HEK293 (cell line): ENCODE measurements around the gene MYH13.

Experiments used
- CTCF ChIA-PET: fragments of 350-600 bp; formaldehyde crosslinking; extraction: SDS; loops from one replicate; lab custom pipeline; 2021; ENCODE audit warnings: antibody characterized with exemption; lab: Yijun Ruan, JAX
- POLR2A ChIA-PET: fragments of 300-600 bp; formaldehyde crosslinking; extraction: SDS; loops from one replicate; lab custom pipeline; 2020; ENCODE audit warnings: antibody characterized with exemption, inconsistent platforms; lab: Yijun Ruan, JAX
- H3K27ac ChIP-seq: fragments of 200-500 bp; sonication (Bioruptor generic); 2 replicates; pipeline ENCODE4 v1.5.1; 2014; ENCODE audit warnings: low read depth, low read length, control low read depth, inconsistent platforms; ENCODE audit errors: extremely low read depth
- H3K36me3 ChIP-seq, 2 experiments: fragments of 200-500 bp in 1 of 2; sonication (Bioruptor generic) in 1 of 2; 1 replicate in 1 of 2; 2 replicates in 1 of 2; pipeline ENCODE4 v1.5.1; 2014 to 2017; ENCODE audit warnings: inconsistent platforms in 2 of 2, low read length in 2 of 2; ENCODE audit not compliant: control insufficient read depth in 2 of 2, insufficient read depth in 1 of 2
- H3K4me1 ChIP-seq: fragments of 200-500 bp; sonication (Bioruptor generic); 2 replicates; pipeline ENCODE4 v1.5.1; 2014; ENCODE audit warnings: mild to moderate bottlenecking, low read length, inconsistent platforms; ENCODE audit not compliant: control insufficient read depth, insufficient read depth
- H3K4me3 ChIP-seq: 2 replicates; pipeline ENCODE4 v1.5.1; 2011; ENCODE audit warnings: low read depth, mild to moderate bottlenecking, control low read depth, low read length, moderate library complexity
- H3K9me3 ChIP-seq: fragments of 200-500 bp; sonication (Bioruptor generic); 2 replicates; pipeline ENCODE4 v1.5.1; 2014; ENCODE audit warnings: low read depth, low read length, inconsistent platforms; ENCODE audit not compliant: control insufficient read depth, insufficient read depth
- CTCF ChIP-seq: fragments of 450-650 bp; formaldehyde crosslinking; IDR thresholded peaks from 2 replicates; pipeline ENCODE4 v1.5.1; 2016; ENCODE audit warnings: missing biosample characterization, missing genetic modification characterization
- KLF7 ChIP-seq: fragments of 450-650 bp; formaldehyde crosslinking; IDR thresholded peaks from 2 replicates; pipeline ENCODE4 v1.5.1; 2016; ENCODE audit warnings: missing biosample characterization, missing genetic modification characterization, borderline replicate concordance
- MZF1 ChIP-seq: fragments of 450-650 bp; formaldehyde crosslinking; IDR thresholded peaks from 2 replicates; pipeline ENCODE4 v1.5.1; 2017; ENCODE audit warnings: missing biosample characterization, missing genetic modification characterization, borderline replicate concordance
- OSR2 ChIP-seq: fragments of 450-650 bp; formaldehyde crosslinking; IDR thresholded peaks from 2 replicates; pipeline ENCODE4 v1.5.1; 2016; ENCODE audit warnings: missing biosample characterization, missing genetic modification characterization
- PRDM1 ChIP-seq: fragments of 450-650 bp; formaldehyde crosslinking; IDR thresholded peaks from 2 replicates; pipeline ENCODE4; 2016; ENCODE audit warnings: missing biosample characterization, missing genetic modification characterization
- PRDM4 ChIP-seq: fragments of 450-650 bp; formaldehyde crosslinking; IDR thresholded peaks from 2 replicates; pipeline ENCODE4 v1.5.1; 2017; ENCODE audit warnings: missing biosample characterization, missing genetic modification characterization
- SCRT1 ChIP-seq: fragments of 450-650 bp; formaldehyde crosslinking; IDR thresholded peaks from 2 replicates; pipeline ENCODE4 v1.5.1; 2016; ENCODE audit warnings: missing biosample characterization, missing genetic modification characterization, borderline replicate concordance
- SCRT2 ChIP-seq: fragments of 450-650 bp; formaldehyde crosslinking; IDR thresholded peaks from 2 replicates; pipeline ENCODE4 v1.5.1; 2016; ENCODE audit warnings: missing biosample characterization, missing genetic modification characterization
- SP7 ChIP-seq: fragments of 450-650 bp; formaldehyde crosslinking; IDR thresholded peaks from 2 replicates; pipeline ENCODE4 v1.5.1; 2016; ENCODE audit warnings: missing biosample characterization, missing genetic modification characterization
- ZBTB1 ChIP-seq: fragments of 450-650 bp; formaldehyde crosslinking; IDR thresholded peaks from 2 replicates; pipeline ENCODE4 v1.5.1; 2016; ENCODE audit warnings: missing biosample characterization, missing genetic modification characterization
- ZBTB20 ChIP-seq: fragments of 450-650 bp; formaldehyde crosslinking; IDR thresholded peaks from 2 replicates; pipeline ENCODE4 v1.5.1; 2016; ENCODE audit warnings: missing biosample characterization, missing genetic modification characterization
- ZBTB49 ChIP-seq: fragments of 450-650 bp; formaldehyde crosslinking; IDR thresholded peaks from 2 replicates; pipeline ENCODE4 v1.5.1; 2016; ENCODE audit warnings: missing biosample characterization, missing genetic modification characterization, low read depth
- ZFHX2 ChIP-seq: fragments of 450-650 bp; formaldehyde crosslinking; conservative IDR thresholded peaks from 2 replicates; pipeline ENCODE4 v1.5.1; 2016; ENCODE audit warnings: missing biosample characterization, missing genetic modification characterization
- ZNF140 ChIP-seq: fragments of 450-650 bp; formaldehyde crosslinking; IDR thresholded peaks from 2 replicates; pipeline ENCODE4 v1.5.1; 2016; ENCODE audit warnings: missing biosample characterization, missing genetic modification characterization
- ZNF350 ChIP-seq: fragments of 450-650 bp; formaldehyde crosslinking; IDR thresholded peaks from 2 replicates; pipeline ENCODE4 v1.5.0; 2017; ENCODE audit warnings: missing biosample characterization, mild to moderate bottlenecking, missing genetic modification characterization
- ZNF423 ChIP-seq: fragments of 450-650 bp; formaldehyde crosslinking; IDR thresholded peaks from 2 replicates; pipeline ENCODE4 v1.5.1; 2016; ENCODE audit warnings: missing biosample characterization, missing genetic modification characterization
- ZNF426 ChIP-seq: fragments of 450-650 bp; formaldehyde crosslinking; IDR thresholded peaks from 2 replicates; pipeline ENCODE4 v1.5.1; 2017; ENCODE audit warnings: missing biosample characterization, missing genetic modification characterization, mild to moderate bottlenecking, inconsistent platforms, moderate library complexity
- ZNF585B ChIP-seq: fragments of 450-650 bp; formaldehyde crosslinking; IDR thresholded peaks from 2 replicates; pipeline ENCODE4 v1.5.1; 2016; ENCODE audit warnings: missing biosample characterization, missing genetic modification characterization
- ZNF654 ChIP-seq: fragments of 450-650 bp; formaldehyde crosslinking; IDR thresholded peaks from 2 replicates; pipeline ENCODE4 v1.5.1; 2016; ENCODE audit warnings: low read depth, missing biosample characterization, missing genetic modification characterization
- ZNF664 ChIP-seq: fragments of 450-650 bp; formaldehyde crosslinking; IDR thresholded peaks from 2 replicates; pipeline ENCODE4 v1.5.1; 2016; ENCODE audit warnings: missing biosample characterization, missing genetic modification characterization
- ZNF76 ChIP-seq: fragments of 450-650 bp; formaldehyde crosslinking; IDR thresholded peaks from 2 replicates; pipeline ENCODE4; 2016; ENCODE audit warnings: low read depth, missing biosample characterization, missing genetic modification characterization, borderline replicate concordance
- ZNF843 ChIP-seq: fragments of 450-650 bp; formaldehyde crosslinking; IDR thresholded peaks from 2 replicates; pipeline ENCODE4 v1.5.1; 2016; ENCODE audit warnings: missing biosample characterization, missing genetic modification characterization

Gene MYH13

GRCh38 chr17:10328971-10329923 lies 43.6 kb downstream of the MYH13 start:
- TF ChIP-seq ZNF76 (tag by site-specific recombination) (no peak), ZFHX2 (tag by site-specific recombination) (no peak), KLF7 (tag by site-specific recombination) (no peak), ZBTB49 (tag by site-specific recombination) (no peak)
- H3K4me1 ChIP-seq: no peaks in the 10 kb centered on the region
- no peaks in the 10 kb centered on the region for H3K36me3 ChIP-seq
- CTCF ChIA-PET: interaction anchor here (0.6 to 14.3 kb wide), 11 partner anchors 9 to 584 kb away, joined by 3 to 473 read pairs (median 8); no protein-coding TSS in a partner anchor
- POLR2A ChIA-PET: interaction anchor here (0.6 to 1.4 kb wide), 2 partner anchors 286 to 389 kb away, joined by 4 read pairs; no protein-coding TSS in a partner anchor
- H3K9me3 ChIP-seq: no peaks in the 10 kb centered on the region
- no peak overlapping the region for H3K4me3 ChIP-seq
- no peak overlapping the region for H3K27ac ChIP-seq

- Histone ChIP-seq H3K36me3 (no peaks in the 10 kb centered on the region), H3K4me1 (no peaks in the 10 kb centered on the region), H3K9me3 (no peaks in the 10 kb centered on the region), H3K4me3 (no peak overlapping the region)
- CTCF ChIA-PET: interaction anchor here (0.6 to 14.3 kb wide), 25 partner anchors 10 to 486 kb away, joined by 3 to 473 read pairs (median 5); no protein-coding TSS in a partner anchor
- TF ChIP-seq MZF1 (no peak), ZNF664 (tag by site-specific recombination) (no peak), ZBTB1 (tag by site-specific recombination) (no peak), ZNF423 (tag by site-specific recombination) (no peak), ZNF426 (no peak), ZNF350 (tag by site-specific recombination) (no peak), OSR2 (tag by site-specific recombination) (no peak), PRDM4 (tag by site-specific recombination) (no peak), ZNF140 (no peak)
- TF ChIP-seq, all 188 proteins: peak for 0
- POLR2A ChIA-PET: interaction anchor here (1.4 kb wide), 1 partner anchor 287 kb away, joined by 4 read pairs; no protein-coding TSS in a partner anchor
- no peak overlapping the region for H3K27ac ChIP-seq
These were observed 44.6 kb downstream of the MYH13 start for GRCh38 chr17:10328206-10328605.

- no peaks in the 10 kb centered on the region for H3K4me1 ChIP-seq
- no peak overlapping the region for H3K4me3 ChIP-seq
- POLR2A ChIA-PET: no interaction called here
- CTCF ChIA-PET: interaction anchor here (0.6 to 14.3 kb wide), 31 partner anchors 10 to 1845 kb away, joined by 3 to 473 read pairs (median 4); no protein-coding TSS in a partner anchor
- H3K27ac ChIP-seq: no peak overlapping the region
- H3K36me3 ChIP-seq: no peaks in the 10 kb centered on the region
- H3K9me3 ChIP-seq: no peaks in the 10 kb centered on the region
- peak; percentile 75 for TF ChIP-seq ZNF585B (tag by site-specific recombination)
- TF ChIP-seq PRDM1 (tag by site-specific recombination): peak; percentile 21; the same call in 1 of the 2 replicates
- TF ChIP-seq SP7 (tag by site-specific recombination): peak; percentile 28; the same call in 1 of the 2 replicates
- TF ChIP-seq ZBTB20: peak; percentile 81
- TF ChIP-seq ZNF843 (tag by site-specific recombination): no peak
- peak; percentile 78 for TF ChIP-seq CTCF (tag by site-specific recombination)
- peak; percentile 77 for TF ChIP-seq ZNF654 (tag by site-specific recombination)
- peak; percentile 91 for TF ChIP-seq SCRT2 (tag by site-specific recombination)
- 0 out of 2 replicates have a peak, but pooled peaks have one; percentile 54 for TF ChIP-seq SCRT1
These were observed 45.2 kb downstream of the MYH13 start for GRCh38 chr17:10327640-10328039.
